Testis (tissue), 2 donors: Measurements from ENCODE around the gene RGS12.

Experiments
- CTCF ChIP-seq, 3 experiments: fragments of 450-650 bp in 2 of 3; fragments of 200-600 bp in 1 of 3; sonication (generic) in 1 of 3; IDR thresholded peaks; one replicate each; pipeline ENCODE4 v1.5.1; 2016 to 2019; ENCODE audit warnings: antibody characterized with exemption in 3 of 3, mild to moderate bottlenecking in 2 of 3, moderate library complexity in 1 of 3
- POLR2A ChIP-seq: fragments of 450-650 bp; IDR thresholded peaks from one replicate; pipeline ENCODE4 v1.6.1; 2017; ENCODE audit warnings: antibody characterized with exemption, mild to moderate bottlenecking, moderate library complexity

DNA sequence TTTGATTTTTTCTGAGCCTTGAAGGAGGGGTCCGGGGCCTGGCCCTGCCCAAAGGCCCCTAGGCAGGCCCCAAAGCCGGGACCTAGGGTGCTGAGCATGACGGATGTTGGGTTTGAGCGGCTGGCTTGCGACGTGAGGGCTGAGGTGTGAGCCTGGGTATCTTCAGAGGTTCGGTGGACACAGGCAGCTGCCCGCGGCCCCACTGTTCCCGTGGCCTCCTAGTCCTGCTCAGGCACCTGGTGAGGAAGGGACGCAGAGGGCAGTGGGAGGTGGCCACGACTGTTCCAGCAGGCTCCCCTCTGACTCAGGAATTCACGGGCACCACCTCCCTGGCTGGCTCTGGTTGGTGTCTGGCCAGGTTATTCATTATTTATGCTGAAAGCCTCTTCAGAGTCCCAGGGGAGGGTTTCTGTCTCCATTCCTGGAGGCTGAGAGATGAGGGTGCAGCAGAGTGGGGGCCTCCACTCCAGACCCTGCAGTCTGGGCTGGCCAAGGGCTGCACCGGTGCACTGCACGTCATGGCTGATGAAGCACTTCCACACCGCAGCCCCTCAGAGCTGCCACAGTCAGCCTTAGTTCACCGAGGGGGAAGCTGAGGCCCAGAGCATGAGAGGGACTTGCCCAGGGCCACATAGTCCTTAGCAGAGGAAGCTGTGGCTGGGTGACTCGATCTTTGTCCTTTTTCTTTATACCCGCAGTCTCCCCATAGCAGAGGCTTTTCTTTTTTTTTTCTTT, 41.7 kb upstream of the RGS12 start:
- TF ChIP-seq CTCF (IDR thresholded peaks at IDR 0.05) (no peak), POLR2A (no peak)
